Subcutaneous adipose tissue (tissue), 4 donors: Measurements from ENCODE around the gene ADAMTS12. TPM values are rescaled to one million over a fixed set of nuclear protein-coding genes. Genes with fewer than 3 reads are reported as not detected.

Experiments used
- total RNA-seq, 4 donors: library from RNA; depleted of rRNA; stranded (reverse); fragments of >200 nt; gene quantifications; one replicate each; pipeline ENCODE4 v1.1.0, GENCODE V29; 2016
- TF ChIP-seq, protein P1 (sequence below): fragments of 450-650 bp; IDR thresholded peaks from one replicate; pipeline ENCODE4 v1.5.1; 2016; ENCODE audit warnings: low read depth, mild to moderate bottlenecking, control low read depth, antibody characterized with exemption, moderate library complexity

The ADAMTS12 gene
- total RNA-seq, 4 donors from 2014 or later = 13.8 to 49.4 (median 20.2) TPM

DNA sequence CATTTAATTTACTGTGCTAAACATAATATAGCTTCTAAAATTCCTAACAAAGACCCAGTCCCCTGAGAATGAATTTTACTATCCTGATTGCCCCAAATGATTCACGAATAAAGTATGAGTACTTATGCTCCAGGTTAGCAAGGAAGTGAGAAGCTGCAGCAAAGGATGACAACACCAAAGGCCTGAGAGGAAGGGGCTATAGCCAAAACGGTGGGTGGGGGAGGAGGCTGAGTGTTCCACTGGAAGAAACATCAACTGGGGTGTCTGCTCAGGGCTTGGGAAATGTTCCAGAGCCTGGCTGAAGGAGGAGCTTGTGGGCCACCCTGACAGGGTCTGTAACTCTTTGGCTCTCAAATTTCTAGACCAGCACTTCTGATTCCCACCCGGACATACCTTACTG lies 157.3 kb downstream of the ADAMTS12 start:
- TF ChIP-seq, protein P1, sequence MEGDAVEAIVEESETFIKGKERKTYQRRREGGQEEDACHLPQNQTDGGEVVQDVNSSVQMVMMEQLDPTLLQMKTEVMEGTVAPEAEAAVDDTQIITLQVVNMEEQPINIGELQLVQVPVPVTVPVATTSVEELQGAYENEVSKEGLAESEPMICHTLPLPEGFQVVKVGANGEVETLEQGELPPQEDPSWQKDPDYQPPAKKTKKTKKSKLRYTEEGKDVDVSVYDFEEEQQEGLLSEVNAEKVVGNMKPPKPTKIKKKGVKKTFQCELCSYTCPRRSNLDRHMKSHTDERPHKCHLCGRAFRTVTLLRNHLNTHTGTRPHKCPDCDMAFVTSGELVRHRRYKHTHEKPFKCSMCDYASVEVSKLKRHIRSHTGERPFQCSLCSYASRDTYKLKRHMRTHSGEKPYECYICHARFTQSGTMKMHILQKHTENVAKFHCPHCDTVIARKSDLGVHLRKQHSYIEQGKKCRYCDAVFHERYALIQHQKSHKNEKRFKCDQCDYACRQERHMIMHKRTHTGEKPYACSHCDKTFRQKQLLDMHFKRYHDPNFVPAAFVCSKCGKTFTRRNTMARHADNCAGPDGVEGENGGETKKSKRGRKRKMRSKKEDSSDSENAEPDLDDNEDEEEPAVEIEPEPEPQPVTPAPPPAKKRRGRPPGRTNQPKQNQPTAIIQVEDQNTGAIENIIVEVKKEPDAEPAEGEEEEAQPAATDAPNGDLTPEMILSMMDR = no peak

- TF ChIP-seq, protein P1 = no peak
Observed at GRCh38 chr5:33733225-33733624, 158.6 kb downstream of the ADAMTS12 start.

DNA sequence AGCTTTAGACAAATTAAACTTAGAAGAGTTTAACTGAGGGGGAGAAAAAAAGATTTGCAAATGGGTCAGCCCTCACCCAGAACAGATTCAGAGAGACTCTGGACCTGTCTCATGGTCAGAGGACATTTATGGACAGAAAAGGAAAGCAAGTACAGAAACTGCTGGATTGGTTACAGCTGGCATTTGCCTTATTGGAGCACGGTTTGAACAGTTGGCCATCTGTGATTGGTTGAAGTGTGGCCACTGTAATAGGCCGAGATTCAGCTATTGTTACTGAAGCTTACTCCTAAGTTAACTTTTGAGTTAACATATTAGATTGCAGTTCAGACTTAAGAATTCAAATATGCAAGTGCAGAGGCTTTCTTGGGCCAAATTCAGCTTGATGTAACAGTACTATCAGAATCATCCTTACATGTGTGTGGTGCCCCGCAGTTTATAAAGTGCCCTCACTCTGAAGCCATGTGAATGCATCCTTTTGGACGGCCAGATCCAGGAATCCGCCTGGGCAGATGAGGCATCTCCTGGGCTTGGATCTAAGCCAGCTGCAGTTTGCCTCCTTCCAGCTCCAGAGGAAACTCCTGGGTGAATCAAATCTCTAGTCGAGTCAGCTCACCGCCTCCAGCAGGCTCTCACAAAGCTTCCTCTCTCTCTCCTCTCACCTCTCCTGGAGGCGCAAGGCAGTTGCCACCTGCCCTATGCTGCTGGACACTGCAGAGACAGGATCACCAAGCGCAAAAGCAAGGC lies 165.2 kb downstream of the ADAMTS12 start:
- TF ChIP-seq, protein P1 = no peak

- TF ChIP-seq, protein P1 = no peak
Observed at GRCh38 chr5:33725806-33726205, 166.0 kb downstream of the ADAMTS12 start.

GRCh38 chr5:33721491-33722200 lies 170.1 kb downstream of the ADAMTS12 start:
- TF ChIP-seq, protein P1 = no peak

DNA sequence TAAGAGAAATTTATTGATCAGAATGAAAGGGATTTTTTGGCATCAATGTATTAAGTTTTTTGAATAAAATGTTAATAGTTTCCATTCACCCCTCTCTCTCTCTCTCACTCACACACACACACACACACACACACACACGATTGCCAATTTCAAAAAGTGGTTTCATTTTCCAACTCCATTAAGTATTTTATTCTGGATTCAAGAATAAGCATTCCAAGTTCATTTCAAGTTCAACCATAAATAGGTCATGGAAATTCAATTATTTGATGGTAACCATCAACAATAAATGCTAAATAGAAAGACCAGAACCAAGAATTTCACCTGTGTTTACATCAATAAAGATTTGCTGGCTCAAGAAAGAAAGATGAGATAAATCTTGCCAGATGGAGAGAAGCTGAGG lies 171.6 kb downstream of the ADAMTS12 start:
- TF ChIP-seq, protein P1 = no peak

DNA sequence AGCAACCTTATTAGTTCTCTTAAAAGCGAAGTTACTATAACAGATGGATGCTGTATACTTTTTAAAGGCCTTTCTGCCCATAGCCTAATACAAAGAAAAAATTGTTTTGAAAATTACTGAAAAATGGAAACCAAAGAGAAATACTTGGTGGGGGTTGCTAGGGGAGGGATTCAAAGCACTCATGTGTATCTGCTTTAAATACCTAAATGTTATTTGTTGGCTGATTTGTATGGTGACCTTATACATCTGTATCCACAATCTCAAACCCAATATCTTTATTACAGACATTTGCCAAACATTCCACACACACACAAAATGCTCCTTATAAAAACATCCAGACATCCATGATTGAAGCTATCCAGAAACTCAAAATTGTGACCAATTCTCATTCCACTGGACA lies 172.0 kb downstream of the ADAMTS12 start:
- TF ChIP-seq, protein P1 = no peak
